ENCODE results near the gene FBXO40. TPM values are rescaled to one million over a fixed set of nuclear protein-coding genes. Genes with fewer than 3 reads are reported as not detected.

The FBXO40 gene
- total RNA-seq, 3 donors from 2014 or later: 0.10 TPM; not detected in 2

DNA sequence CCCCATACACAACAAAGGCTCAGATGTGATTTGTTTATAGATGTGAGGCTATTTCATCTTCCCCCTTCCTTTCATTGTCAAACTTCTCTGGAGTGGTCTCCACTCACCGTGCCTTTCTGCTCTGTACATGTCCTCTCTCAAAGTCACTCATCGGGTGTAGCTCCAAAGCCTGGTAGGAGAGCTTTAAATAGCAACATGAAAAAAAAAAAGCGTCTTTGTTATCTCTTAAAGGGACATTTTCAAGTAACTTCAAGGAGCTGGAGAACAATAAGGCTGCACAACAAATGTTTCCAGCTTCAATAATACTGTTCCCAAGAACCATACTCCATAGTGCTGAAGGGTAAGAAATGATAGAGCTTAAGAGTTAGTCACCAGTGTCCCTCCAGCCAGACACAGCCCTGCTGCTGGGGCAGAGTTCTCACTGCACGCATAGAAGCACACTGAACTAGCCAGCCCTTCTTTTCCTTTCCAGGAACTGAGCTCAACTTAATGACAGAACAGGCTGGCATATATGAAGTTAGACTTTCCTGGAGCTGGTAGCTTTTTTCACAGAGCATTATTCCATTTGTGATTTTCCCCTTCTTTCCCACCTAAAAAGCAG is 8.1 kb downstream of the FBXO40 start:
- TF ChIP-seq, protein P1, sequence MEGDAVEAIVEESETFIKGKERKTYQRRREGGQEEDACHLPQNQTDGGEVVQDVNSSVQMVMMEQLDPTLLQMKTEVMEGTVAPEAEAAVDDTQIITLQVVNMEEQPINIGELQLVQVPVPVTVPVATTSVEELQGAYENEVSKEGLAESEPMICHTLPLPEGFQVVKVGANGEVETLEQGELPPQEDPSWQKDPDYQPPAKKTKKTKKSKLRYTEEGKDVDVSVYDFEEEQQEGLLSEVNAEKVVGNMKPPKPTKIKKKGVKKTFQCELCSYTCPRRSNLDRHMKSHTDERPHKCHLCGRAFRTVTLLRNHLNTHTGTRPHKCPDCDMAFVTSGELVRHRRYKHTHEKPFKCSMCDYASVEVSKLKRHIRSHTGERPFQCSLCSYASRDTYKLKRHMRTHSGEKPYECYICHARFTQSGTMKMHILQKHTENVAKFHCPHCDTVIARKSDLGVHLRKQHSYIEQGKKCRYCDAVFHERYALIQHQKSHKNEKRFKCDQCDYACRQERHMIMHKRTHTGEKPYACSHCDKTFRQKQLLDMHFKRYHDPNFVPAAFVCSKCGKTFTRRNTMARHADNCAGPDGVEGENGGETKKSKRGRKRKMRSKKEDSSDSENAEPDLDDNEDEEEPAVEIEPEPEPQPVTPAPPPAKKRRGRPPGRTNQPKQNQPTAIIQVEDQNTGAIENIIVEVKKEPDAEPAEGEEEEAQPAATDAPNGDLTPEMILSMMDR (IDR thresholded peaks at IDR 0.05): no peak
- H3K36me3 ChIP-seq (ENCODE audit: low read depth): no peaks in the 10 kb centered on the region
- ATAC-seq (peak; percentile 34), DNase-seq (no peak)
- H3K4me1 ChIP-seq (ENCODE audit: low read depth): no peaks in the 10 kb centered on the region
- intact Hi-C loops (cut with DNase I, micrococcal nuclease): no loop called here
- no peaks in the 10 kb centered on the region for H3K9me3 ChIP-seq
- no peak overlapping the region for H3K4me3 ChIP-seq

DNA sequence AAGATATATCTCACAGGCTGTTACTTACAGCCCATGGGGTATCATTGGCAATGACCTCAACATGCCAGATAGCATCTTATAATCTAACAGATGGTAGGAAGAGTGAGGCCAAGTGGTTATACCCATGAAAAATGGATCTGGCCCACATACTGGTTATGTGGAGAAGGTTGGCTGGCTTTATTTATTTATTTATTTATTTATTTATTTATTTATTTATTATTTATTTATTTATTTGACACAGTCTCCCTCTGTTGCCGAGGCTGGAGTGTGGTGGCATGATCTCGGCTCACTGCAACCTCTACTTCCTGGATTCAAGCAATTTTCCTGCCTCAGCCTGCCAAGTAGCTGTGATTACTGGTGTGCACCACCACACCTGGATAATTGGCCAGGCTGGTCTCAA is 11.6 kb downstream of the FBXO40 start:
- H3K36me3 ChIP-seq (ENCODE audit: low read depth): no peaks in the 10 kb centered on the region
- no peaks in the 10 kb centered on the region for H3K9me3 ChIP-seq
- DNase-seq (no peak), ATAC-seq (no peak)
- no peak overlapping the region for H3K4me3 ChIP-seq
- intact Hi-C loops (cut with DNase I, micrococcal nuclease): no loop called here
- TF ChIP-seq, protein P1 (IDR thresholded peaks at IDR 0.05): no peak
- no peaks in the 10 kb centered on the region for H3K4me1 ChIP-seq (ENCODE audit: low read depth)

DNA sequence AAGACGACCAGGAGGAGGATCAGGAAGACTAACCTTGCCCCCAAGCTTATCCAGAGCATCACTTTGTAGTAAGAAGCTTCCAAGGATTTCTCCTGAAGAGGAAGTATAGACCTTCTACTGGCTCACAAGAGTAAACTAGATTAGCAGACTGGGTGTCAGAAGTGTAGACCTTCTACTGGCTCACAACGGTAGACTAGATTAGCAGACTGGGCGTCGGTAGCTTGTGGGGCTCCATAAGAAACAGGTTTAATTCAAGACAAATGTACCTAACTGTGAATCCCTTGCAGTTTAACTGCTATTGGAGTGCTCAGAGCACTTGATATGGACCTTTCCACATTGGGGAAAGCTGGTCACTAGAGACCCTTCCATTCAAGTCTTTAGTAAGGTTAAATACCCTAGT is 12.9 kb downstream of the FBXO40 start:
- intact Hi-C loops (cut with DNase I, micrococcal nuclease): no loop called here

DNA sequence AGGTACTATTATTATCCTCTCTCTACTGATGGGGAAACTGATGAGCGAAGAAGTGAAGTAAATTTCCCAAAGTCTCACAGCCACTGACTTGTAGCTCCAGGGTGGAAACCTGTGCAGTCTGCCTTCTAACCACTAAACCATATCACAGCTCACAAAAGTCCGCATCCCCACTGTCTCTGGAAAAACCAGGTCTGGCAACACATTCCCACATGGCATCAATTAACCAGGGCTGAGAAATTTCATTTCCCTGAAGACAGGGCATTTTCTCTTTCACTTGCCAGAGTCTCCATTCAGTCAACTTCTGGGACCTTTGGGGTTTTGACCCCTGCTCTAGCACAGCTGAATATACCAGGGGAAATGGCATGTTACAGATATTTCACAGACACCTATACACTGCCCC is 26.5 kb downstream of the FBXO40 start:
- Histone ChIP-seq H3K9me3 (no peaks in the 10 kb centered on the region), H3K4me3 (no peak overlapping the region), H3K36me3 (ENCODE audit: low read depth) (no peaks in the 10 kb centered on the region), H3K4me1 (ENCODE audit: low read depth) (no peaks in the 10 kb centered on the region)
- no peak for ATAC-seq
- intact Hi-C loops (cut with DNase I, micrococcal nuclease): no loop called here
- DNase-seq: no peak
- TF ChIP-seq, protein P1 (IDR thresholded peaks at IDR 0.05): no peak

More for the DNA sequence above, 12.9 kb downstream of the FBXO40 start:
- Histone ChIP-seq H3K4me1 (ENCODE audit: low read depth) (no peaks in the 10 kb centered on the region), H3K36me3 (ENCODE audit: low read depth) (no peaks in the 10 kb centered on the region), H3K9me3 (no peaks in the 10 kb centered on the region), H3K4me3 (no peak overlapping the region)
- TF ChIP-seq, protein P1 (IDR thresholded peaks at IDR 0.05): no peak
- no peak for DNase-seq
- no peak for ATAC-seq

DNA sequence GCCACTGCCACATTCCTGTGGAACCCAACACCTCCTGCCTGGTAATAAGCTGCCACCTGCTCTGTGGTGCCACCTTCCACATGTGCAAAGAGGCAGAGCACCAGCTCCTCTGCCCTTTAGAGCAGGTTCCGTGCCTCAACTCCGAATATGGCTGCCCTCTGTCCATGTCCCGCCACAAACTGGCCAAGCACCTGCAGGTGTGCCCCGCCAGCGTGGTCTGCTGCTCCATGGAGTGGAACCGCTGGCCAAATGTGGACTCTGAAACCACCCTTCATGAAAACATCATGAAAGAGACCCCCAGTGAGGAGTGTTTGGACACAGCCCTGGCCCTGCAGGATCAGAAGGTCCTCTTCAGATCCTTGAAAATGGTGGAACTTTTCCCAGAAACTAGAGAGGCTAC is 28.3 kb downstream of the FBXO40 start:
- intact Hi-C loops (cut with DNase I, micrococcal nuclease): no loop called here
- TF ChIP-seq, protein P1 (IDR thresholded peaks at IDR 0.05): no peak
- no peaks in the 10 kb centered on the region for H3K9me3 ChIP-seq
- no peaks in the 10 kb centered on the region for H3K4me1 ChIP-seq (ENCODE audit: low read depth)
- no peaks in the 10 kb centered on the region for H3K36me3 ChIP-seq (ENCODE audit: low read depth)
- no peak overlapping the region for H3K4me3 ChIP-seq
- ATAC-seq (no peak), DNase-seq (no peak)

All from mucosa of descending colon (tissue), 3 donors.